ENCODE measurements around the gene DPF1. TPM values are rescaled to one million over a fixed set of nuclear protein-coding genes. Genes with fewer than 3 reads are reported as not detected.

DPF1 gene
- total RNA-seq, 4 donors from 2014 or later, result 0.44 to 2.5 TPM; not detected in 2

DNA sequence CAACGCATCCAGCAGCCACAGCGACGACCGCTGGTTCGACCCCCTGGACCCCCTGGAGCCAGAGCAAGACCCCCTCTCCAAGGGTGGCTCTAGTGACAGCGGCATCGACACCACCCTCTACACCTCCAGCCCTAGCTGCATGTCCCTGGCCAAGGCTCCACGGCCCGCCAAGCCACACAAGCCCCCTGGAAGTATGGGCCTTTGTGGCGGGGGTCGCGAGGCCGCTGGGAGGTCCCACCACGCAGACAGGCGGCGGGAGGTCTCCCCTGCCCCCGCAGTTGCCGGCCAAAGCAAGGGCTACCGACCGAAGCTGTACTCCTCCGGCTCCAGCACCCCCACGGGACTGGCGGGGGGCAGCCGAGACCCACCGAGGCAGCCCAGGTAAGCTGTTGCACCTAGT lies 59.5 kb downstream of the DPF1 start:
- Histone ChIP-seq H3K4me1 (no peaks in the 10 kb centered on the region), H3K27me3 (no peaks in the 10 kb centered on the region), H3K27ac (no peak overlapping the region), H3K4me3 (no peak overlapping the region), H3K9me3 (peaks cover 0 to 14% (median 10%) of the 10 kb centered on the region in 3 donors), H3K36me3 (peaks cover 7 to 96% (median 13%) of the 10 kb centered on the region in 3 donors)
- DNase-seq, result no peak
- TF ChIP-seq, protein P1, sequence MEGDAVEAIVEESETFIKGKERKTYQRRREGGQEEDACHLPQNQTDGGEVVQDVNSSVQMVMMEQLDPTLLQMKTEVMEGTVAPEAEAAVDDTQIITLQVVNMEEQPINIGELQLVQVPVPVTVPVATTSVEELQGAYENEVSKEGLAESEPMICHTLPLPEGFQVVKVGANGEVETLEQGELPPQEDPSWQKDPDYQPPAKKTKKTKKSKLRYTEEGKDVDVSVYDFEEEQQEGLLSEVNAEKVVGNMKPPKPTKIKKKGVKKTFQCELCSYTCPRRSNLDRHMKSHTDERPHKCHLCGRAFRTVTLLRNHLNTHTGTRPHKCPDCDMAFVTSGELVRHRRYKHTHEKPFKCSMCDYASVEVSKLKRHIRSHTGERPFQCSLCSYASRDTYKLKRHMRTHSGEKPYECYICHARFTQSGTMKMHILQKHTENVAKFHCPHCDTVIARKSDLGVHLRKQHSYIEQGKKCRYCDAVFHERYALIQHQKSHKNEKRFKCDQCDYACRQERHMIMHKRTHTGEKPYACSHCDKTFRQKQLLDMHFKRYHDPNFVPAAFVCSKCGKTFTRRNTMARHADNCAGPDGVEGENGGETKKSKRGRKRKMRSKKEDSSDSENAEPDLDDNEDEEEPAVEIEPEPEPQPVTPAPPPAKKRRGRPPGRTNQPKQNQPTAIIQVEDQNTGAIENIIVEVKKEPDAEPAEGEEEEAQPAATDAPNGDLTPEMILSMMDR (IDR thresholded peaks at IDR 0.05), result no peak
- TF ChIP-seq POLR2A (IDR thresholded peaks at IDR 0.05), result no peak
- WGBS, 2 donors, result 89% methylated on average over 9 of the region's 25 CpGs; no CpG with 5 or more reads in 1 of the 2 donors
- intact Hi-C loops (cut with DNase I), result no loop called here

DNA sequence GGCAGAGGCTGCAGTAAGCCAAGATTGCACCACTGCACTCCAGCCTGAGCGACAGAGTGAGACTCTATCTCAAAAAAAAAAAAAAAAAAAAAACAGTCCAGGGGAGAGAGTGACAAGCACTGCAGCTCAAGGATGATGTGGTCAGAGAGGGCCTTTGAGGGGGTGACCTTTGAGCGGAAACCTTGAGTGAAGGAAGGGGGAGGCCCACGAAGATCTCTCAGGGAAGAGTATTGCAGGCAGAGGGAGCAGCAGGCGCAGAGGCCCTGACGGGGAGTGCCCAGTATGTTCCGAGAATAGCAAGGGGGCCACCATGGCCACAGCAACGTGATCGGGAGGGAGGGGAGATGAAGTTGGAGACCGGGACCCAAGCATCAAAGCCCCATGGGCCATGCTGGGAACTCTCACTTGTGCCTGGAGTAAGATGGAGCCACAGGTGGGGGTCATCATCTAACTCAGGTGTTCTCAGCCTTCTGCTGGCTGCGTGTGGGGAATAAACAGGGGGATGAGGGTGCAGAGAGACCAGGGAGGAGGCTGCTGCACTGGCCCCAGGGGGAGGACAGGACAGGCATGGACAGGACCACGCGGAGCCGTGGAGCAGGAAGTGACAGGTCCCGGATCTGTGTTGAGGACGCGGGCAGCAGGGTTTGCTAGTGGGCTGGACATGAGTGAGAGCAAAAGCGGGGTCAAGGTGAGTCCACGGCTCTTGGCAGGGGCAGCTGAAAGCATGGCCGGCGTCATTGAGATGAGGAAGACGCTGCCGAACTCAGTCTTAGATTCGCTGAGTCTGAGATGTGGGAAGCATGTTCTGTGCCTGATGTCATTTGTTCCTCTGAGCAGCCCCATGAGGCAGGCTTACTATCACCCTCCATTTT lies 60.4 kb downstream of the DPF1 start:
- TF ChIP-seq, protein P1 (IDR thresholded peaks at IDR 0.05), result no peak
- H3K4me1 ChIP-seq, result no peaks in the 10 kb centered on the region
- DNase-seq, result no peak
- 90 to 94% methylated on average over 17 to 23 of the region's 23 CpGs for WGBS, 2 donors
- H3K27me3 ChIP-seq, result no peaks in the 10 kb centered on the region
- H3K36me3 ChIP-seq, result peaks cover 7 to 97% (median 13%) of the 10 kb centered on the region in 3 donors
- H3K9me3 ChIP-seq, result peaks cover 0 to 14% (median 10%) of the 10 kb centered on the region in 3 donors
- no peak overlapping the region for H3K27ac ChIP-seq
- intact Hi-C loops (cut with DNase I), result no loop called here
- H3K4me3 ChIP-seq, result no peak overlapping the region

DNA sequence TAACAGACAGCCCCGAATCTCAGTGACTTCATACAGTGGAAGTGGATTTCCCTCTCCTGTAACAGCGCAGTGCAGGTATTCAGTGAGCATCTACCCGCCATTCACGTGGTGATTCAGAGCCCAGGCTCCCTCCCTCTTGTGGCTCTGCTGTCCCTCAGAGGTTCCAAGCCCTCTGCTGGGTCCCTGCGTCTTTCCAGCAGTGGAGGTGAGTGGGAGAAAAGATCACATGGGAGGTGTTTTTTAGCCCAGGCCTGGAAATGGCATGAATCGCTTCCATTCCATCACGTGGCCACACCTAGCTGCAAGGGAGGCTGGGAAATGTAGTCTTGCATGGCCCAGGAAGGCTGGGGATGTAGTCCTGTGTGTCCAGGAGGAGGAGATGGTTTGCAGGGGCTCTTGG lies 61.4 kb downstream of the DPF1 start:
- Histone ChIP-seq H3K4me3 (no peak overlapping the region), H3K27me3 (no peaks in the 10 kb centered on the region), H3K36me3 (peaks cover 7 to 97% (median 13%) of the 10 kb centered on the region in 3 donors), H3K4me1 (no peaks in the 10 kb centered on the region), H3K9me3 (peaks cover 0 to 14% (median 10%) of the 10 kb centered on the region in 3 donors), H3K27ac (no peak overlapping the region)
- 76 to 93% methylated on average over 4 to 5 of the region's 7 CpGs for WGBS, 2 donors
- no peak for DNase-seq
- no peak for TF ChIP-seq POLR2A (IDR thresholded peaks at IDR 0.05)
- TF ChIP-seq, protein P1 (IDR thresholded peaks at IDR 0.05), result no peak
- intact Hi-C loops (cut with DNase I), result no loop called here

DNA sequence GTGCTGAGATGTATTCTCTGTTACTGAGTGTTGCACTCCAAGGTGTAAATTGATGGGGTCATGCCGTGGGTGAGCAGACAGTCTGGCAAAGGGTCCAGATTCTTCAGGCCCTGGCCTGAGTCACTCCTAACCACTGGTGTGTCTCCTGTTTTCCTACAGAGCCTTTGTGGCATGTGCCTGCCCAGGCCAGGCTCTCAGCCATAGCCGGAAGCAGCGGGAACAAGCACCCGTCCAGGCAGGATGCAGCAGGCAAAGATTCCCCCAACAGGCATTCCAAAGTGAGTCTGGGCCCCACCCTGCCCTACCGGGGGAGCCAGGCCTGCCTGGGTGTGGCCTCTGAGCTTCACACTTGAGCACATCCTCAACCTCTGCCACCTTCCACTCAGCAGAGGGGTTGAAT lies 61.9 kb downstream of the DPF1 start:
- Histone ChIP-seq H3K27ac (no peak overlapping the region), H3K27me3 (no peaks in the 10 kb centered on the region), H3K9me3 (peaks cover 0 to 14% (median 10%) of the 10 kb centered on the region in 3 donors), H3K4me3 (no peak overlapping the region), H3K36me3 (peaks cover 7 to 97% (median 13%) of the 10 kb centered on the region in 3 donors), H3K4me1 (no peaks in the 10 kb centered on the region)
- DNase-seq, result no peak
- intact Hi-C loops (cut with DNase I), result no loop called here
- no peak for TF ChIP-seq POLR2A (IDR thresholded peaks at IDR 0.05)
- TF ChIP-seq, protein P1 (IDR thresholded peaks at IDR 0.05), result no peak
- WGBS, 2 donors, result 51 to 73% methylated on average over 3 to 4 of the region's 5 CpGs

Small RNA genes lying within 50 kb of the gene (small RNA-seq; reads per million reads assigned to genes)
- gene RN7SL663P, result 0 reads per million in 4 donors

Other genes with a start within 250 kb of the DPF1 start
- gene PPP1R14A, start 32.2 kb upstream of the DPF1 start, total RNA-seq, result 100 to 1,000 TPM in 1 of 4 donors, 10 to 100 TPM in 2, 1 to 10 TPM in 1; 1.1 to 101 (median 26.3) TPM
- gene SPINT2, start 40.4 kb upstream of the DPF1 start, total RNA-seq, result 100 to 1,000 TPM; 345 to 663 (median 433) TPM
- gene C19orf33, start 80.0 kb upstream of the DPF1 start, total RNA-seq, result 100 to 1,000 TPM; 354 to 843 (median 469) TPM
- gene YIF1B, start 91.7 kb upstream of the DPF1 start, total RNA-seq, result 10 to 100 TPM; 24.0 to 42.8 (median 27.3) TPM
- gene KCNK6, start 95.6 kb upstream of the DPF1 start, total RNA-seq, result 10 to 100 TPM; 13.7 to 27.0 (median 21.6) TPM
- gene CATSPERG, start 111.6 kb upstream of the DPF1 start, total RNA-seq, result 1 to 10 TPM in 2 of 4 donors, under 1 TPM in 2; 0.19 to 5.3 (median 1.1) TPM
- 100 to 1,000 TPM; 172 to 231 (median 197) TPM for gene PSMD8, start 150.3 kb upstream of the DPF1 start, total RNA-seq
- under 1 TPM in 1 of 4 donors, not detected in 3; 0.15 TPM for gene GGN, start 163.8 kb upstream of the DPF1 start, total RNA-seq
- gene SPRED3, start 164.5 kb upstream of the DPF1 start, total RNA-seq, result under 1 TPM in 3 of 4 donors, not detected in 1; 0.15 to 0.38 (median 0.35) TPM
- 10 to 100 TPM; 14.4 to 40.0 (median 21.2) TPM for gene FAM98C, start 178.9 kb upstream of the DPF1 start, total RNA-seq
- gene RASGRP4, start 202.0 kb upstream of the DPF1 start, total RNA-seq, result 1 to 10 TPM in 1 of 4 donors, under 1 TPM in 2, not detected in 1; 0.35 to 4.2 (median 0.64) TPM
- 10 to 100 TPM; 11.2 to 18.3 (median 13.8) TPM for gene RYR1, start 209.5 kb upstream of the DPF1 start, total RNA-seq

Data from esophagus squamous epithelium (tissue), 5 donors.